Left lung (tissue), 10 donors: ENCODE results near the gene FMN1. TPM values are rescaled to one million over a fixed set of nuclear protein-coding genes. Genes with fewer than 3 reads are reported as not detected.

Experiments used
- ATAC-seq: fragments of 200-7000 bp; cut with Tn5 transposase; one replicate; pipeline ENCODE4 v1.9.1; 2020; ENCODE audit warnings: moderate library complexity
- DNase-seq, 4 donors: peaks; one replicate each; pipeline ENCODE4 v3.0.0-alpha.2; 2013 to 2020
- H3K27ac ChIP-seq, 2 donors: fragments of 200-600 bp; sonication (generic) in 1 of 2; one replicate each; pipeline versions ENCODE4 v1.5.0 to v1.8.0; 2020 to 2021
- H3K27me3 ChIP-seq, 2 donors: fragments of 200-600 bp; sonication (generic) in 1 of 2; one replicate each; pipeline versions ENCODE4 v1.5.0 to v1.8.0; 2020 to 2021
- H3K36me3 ChIP-seq, 2 donors: fragments of 200-600 bp; sonication (generic) in 1 of 2; one replicate each; pipeline versions ENCODE4 v1.5.0 to v1.8.0; 2020 to 2021
- H3K4me1 ChIP-seq, 2 donors: fragments of 200-600 bp; one replicate each; pipeline ENCODE4 v1.8.0; 2021
- H3K4me3 ChIP-seq, 2 donors: fragments of 200-600 bp; sonication (generic) in 1 of 2; one replicate each; pipeline versions ENCODE4 v1.5.0 to v1.8.0; 2020 to 2021; ENCODE audit warnings: mild to moderate bottlenecking in 1 of 2
- H3K9me3 ChIP-seq, 2 donors: fragments of 200-600 bp; sonication (generic) in 1 of 2; one replicate each; pipeline versions ENCODE4 v1.5.0 to v1.8.0; 2020 to 2021
- intact Hi-C, 2 donors: fragments of 100-400 bp; cut with DNase I; formaldehyde crosslinking; loops; one replicate each; pipeline versions ENCODE4 v1.11.2 to v1.14.2; 2022
- polyA plus RNA-seq, 6 donors: library from polyadenylated mRNA; unstranded; fragments of 120-200 nt; gene quantifications; one replicate each; pipeline ENCODE4 v1.2.1, GENCODE V29; 2013; ENCODE audit not compliant: insufficient read length in 6 of 6
- total RNA-seq, 2 donors: library from RNA; stranded (reverse); fragmentation: NEBNext Ultra II Directional; extraction: Animal tissue kit (Norgen Biotek cat#: 25700); gene quantifications; one replicate each; pipeline ENCODE4 v1.2.1, GENCODE V29; 2021
- TF ChIP-seq, protein P1 (sequence below), 2 donors: fragments of 200-600 bp; sonication (generic) in 1 of 2; IDR thresholded peaks; one replicate each; pipeline versions ENCODE4 v1.5.0 to v1.8.0; 2021; ENCODE audit warnings: antibody characterized with exemption in 2 of 2
- donor health status: DM: no; HTN: yes; CAD: no.
- donor health status: DM: no; HTN: no; CAD: no.

The FMN1 gene
- total and polyA plus RNA-seq, 8 donors: 4.6 to 45.2 (median 8.4) TPM

DNA sequence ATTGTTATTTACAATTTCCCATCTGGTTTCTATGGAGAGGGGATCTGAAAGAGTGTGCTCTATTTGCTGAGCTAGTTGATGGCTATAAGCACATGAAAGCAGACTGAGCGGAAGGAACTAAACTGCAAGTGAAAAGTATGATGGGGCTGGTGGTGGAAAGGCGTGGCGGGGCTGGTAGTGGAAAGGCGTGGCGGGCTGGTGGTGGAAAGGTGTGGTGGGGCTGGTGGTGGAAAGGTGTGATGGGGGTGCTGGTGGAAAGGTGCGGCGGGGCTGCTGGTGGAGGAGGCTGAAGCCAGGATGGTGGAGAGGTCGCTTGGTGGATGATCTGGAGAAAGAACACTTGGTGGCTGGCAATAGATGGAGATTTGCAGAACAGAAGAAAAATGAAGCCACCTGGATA lies 136.7 kb downstream of the FMN1 start:
- TF ChIP-seq, protein P1, sequence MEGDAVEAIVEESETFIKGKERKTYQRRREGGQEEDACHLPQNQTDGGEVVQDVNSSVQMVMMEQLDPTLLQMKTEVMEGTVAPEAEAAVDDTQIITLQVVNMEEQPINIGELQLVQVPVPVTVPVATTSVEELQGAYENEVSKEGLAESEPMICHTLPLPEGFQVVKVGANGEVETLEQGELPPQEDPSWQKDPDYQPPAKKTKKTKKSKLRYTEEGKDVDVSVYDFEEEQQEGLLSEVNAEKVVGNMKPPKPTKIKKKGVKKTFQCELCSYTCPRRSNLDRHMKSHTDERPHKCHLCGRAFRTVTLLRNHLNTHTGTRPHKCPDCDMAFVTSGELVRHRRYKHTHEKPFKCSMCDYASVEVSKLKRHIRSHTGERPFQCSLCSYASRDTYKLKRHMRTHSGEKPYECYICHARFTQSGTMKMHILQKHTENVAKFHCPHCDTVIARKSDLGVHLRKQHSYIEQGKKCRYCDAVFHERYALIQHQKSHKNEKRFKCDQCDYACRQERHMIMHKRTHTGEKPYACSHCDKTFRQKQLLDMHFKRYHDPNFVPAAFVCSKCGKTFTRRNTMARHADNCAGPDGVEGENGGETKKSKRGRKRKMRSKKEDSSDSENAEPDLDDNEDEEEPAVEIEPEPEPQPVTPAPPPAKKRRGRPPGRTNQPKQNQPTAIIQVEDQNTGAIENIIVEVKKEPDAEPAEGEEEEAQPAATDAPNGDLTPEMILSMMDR (IDR thresholded peaks at IDR 0.05): no peak
- intact Hi-C loops: no loop called here
- Histone ChIP-seq H3K36me3 (no peaks in the 10 kb centered on the region), H3K4me3 (no peak overlapping the region), H3K27ac (no peak overlapping the region), H3K9me3 (no peaks in the 10 kb centered on the region), H3K4me1 (no peaks in the 10 kb centered on the region), H3K27me3 (no peaks in the 10 kb centered on the region)
- DNase-seq: no peak
- no peak for ATAC-seq

DNA sequence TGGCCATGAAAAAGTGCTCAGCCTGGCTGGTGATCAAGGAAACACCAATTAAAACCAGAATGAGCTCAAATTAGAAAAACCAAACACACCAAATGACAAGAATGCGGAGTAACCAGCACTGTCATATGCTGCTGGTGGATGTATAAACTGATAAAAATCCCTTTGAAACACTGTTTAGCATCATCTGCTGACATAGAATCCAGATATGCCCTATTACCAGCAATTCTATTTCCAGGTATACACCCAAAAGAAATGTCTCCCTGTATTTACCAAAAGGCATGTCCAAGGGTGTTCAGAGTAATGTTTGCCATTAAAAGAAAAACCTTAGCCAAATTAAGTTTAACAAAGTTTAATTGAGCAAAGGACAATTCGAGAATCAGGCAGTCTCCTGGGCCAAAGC lies 138.6 kb downstream of the FMN1 start:
- no peak overlapping the region for H3K27ac ChIP-seq
- no peaks in the 10 kb centered on the region for H3K9me3 ChIP-seq
- H3K4me1 ChIP-seq: no peaks in the 10 kb centered on the region
- intact Hi-C loops: no loop called here
- no peaks in the 10 kb centered on the region for H3K27me3 ChIP-seq
- ATAC-seq (no peak), DNase-seq (no peak)
- TF ChIP-seq, protein P1 (IDR thresholded peaks at IDR 0.05): no peak
- H3K4me3 ChIP-seq: no peak overlapping the region
- H3K36me3 ChIP-seq: no peaks in the 10 kb centered on the region

DNA sequence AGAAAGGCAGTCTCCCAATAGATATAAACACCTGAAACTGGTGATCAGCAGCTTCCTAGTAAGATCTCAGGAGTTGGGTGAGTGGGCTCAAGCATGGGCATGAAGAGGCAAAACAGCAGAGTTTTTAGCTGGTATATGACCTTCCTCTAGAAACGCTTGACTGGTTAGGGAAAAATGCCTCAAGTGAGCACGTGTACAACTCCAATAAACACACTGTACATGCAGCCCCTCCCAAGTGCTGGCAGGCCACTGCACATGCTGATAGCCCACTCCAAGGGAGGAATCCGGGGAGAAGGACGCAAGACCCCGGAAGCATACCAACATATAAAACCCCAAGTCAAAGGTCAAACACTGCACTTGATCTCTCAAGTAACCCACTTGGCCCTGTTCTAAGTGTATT lies 143.0 kb downstream of the FMN1 start:
- TF ChIP-seq, protein P1 (IDR thresholded peaks at IDR 0.05): no peak
- Histone ChIP-seq H3K9me3 (peaks cover 0 to 8% of the 10 kb centered on the region in 2 donors), H3K27me3 (no peaks in the 10 kb centered on the region), H3K36me3 (no peaks in the 10 kb centered on the region), H3K27ac (no peak overlapping the region), H3K4me3 (no peak overlapping the region), H3K4me1 (no peaks in the 10 kb centered on the region)
- peak; percentile 68 for ATAC-seq
- DNase-seq: no peak
- intact Hi-C loops: no loop called here

DNA sequence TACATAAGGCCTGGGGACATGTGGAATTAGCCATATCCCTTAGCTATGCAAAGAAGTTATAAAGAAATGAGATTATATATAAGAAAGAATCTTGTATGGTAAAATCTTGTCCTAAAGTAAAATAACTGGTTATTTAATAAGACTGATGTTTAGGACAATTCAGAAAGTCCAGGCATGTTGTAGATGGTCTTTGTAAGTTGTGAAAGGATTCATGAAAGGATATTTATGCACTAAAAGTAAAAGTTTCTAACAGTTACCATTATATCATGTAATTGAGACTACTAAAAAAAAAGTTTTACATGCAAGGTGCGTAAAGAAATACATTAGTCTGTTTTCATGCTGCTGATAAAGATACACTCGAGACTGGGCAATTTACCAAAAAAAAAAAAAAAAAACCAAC lies 146.3 kb downstream of the FMN1 start:
- no peaks in the 10 kb centered on the region for H3K4me1 ChIP-seq
- TF ChIP-seq, protein P1 (IDR thresholded peaks at IDR 0.05): no peak
- no peak overlapping the region for H3K27ac ChIP-seq
- no peaks in the 10 kb centered on the region for H3K36me3 ChIP-seq
- DNase-seq (no peak), ATAC-seq (no peak)
- H3K4me3 ChIP-seq: no peak overlapping the region
- intact Hi-C loops: no loop called here
- no peaks in the 10 kb centered on the region for H3K27me3 ChIP-seq
- H3K9me3 ChIP-seq: peaks cover 0 to 18% of the 10 kb centered on the region in 2 donors

DNA sequence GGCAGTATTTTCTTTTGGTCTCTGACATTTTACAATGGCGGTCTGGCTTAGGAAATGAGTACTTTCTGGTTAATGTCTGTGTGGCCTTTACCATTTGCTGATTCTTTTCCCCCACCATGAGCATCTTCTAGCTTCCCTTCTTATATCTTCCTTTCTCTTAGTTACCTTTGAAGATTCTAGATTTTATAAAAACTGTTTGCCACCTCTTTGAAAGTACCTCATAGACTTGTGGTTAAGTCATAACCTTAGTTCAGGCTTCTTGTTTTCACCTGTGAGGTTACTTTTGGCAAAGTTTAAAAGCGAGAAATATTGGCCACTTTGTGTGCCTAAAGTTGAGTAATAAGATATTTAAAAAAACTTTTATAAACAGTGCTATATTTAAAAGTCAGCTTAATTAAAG lies 147.4 kb downstream of the FMN1 start:
- Histone ChIP-seq H3K27ac (no peak overlapping the region), H3K36me3 (no peaks in the 10 kb centered on the region), H3K9me3 (peaks cover 0 to 18% of the 10 kb centered on the region in 2 donors), H3K4me3 (no peak overlapping the region), H3K27me3 (no peaks in the 10 kb centered on the region), H3K4me1 (no peaks in the 10 kb centered on the region)
- ATAC-seq (no peak), DNase-seq (no peak)
- TF ChIP-seq, protein P1 (IDR thresholded peaks at IDR 0.05): no peak
- intact Hi-C loops: no loop called here
